Tibial nerve (tissue), 4 donors: Measurements from ENCODE around the gene CMSS1. TPM values are rescaled to one million over a fixed set of nuclear protein-coding genes. Genes with fewer than 3 reads are reported as not detected.
A peak's percentile ranks its signal among the peaks of the same experiment; 100 is the strongest.
"Not testable (repeated sequence)": the region's sequence is repeated elsewhere in the genome, so short reads cannot be mapped to it uniquely, and the experiment has no call there.

Experiments
- DNase-seq, 2 donors: peaks; one replicate each; pipeline ENCODE4 v3.0.0-alpha.2; 2019; ENCODE audit warnings: low spot score in 2 of 2
- H3K27ac ChIP-seq, 4 donors: fragments of 200-600 bp; sonication (generic) in 3 of 4; one replicate each; pipeline ENCODE4 v1.5.1; 2017 to 2019; ENCODE audit warnings: mild to moderate bottlenecking in 1 of 4
- H3K27me3 ChIP-seq, 2 donors: fragments of 200-600 bp; sonication (generic) in 1 of 2; one replicate each; pipeline versions ENCODE4 v1.5.1 to v1.6.0; 2017 to 2019
- H3K36me3 ChIP-seq, 3 donors: fragments of 200-600 bp; sonication (generic); one replicate each; pipeline ENCODE4 v1.5.1; 2018 to 2019
- H3K4me1 ChIP-seq, 4 donors: fragments of 200-600 bp; sonication (generic) in 3 of 4; one replicate each; pipeline ENCODE4 v1.5.1; 2017 to 2019
- H3K4me3 ChIP-seq, 4 donors: fragments of 200-600 bp; sonication (generic) in 3 of 4; one replicate each; pipeline ENCODE4 v1.5.1; 2017 to 2019; ENCODE audit warnings: mild to moderate bottlenecking in 1 of 4, moderate library complexity in 1 of 4
- H3K9me3 ChIP-seq, 4 donors: fragments of 200-600 bp; sonication (generic) in 3 of 4; one replicate each; pipeline ENCODE4 v1.5.1; 2017 to 2019
- CTCF ChIP-seq, 5 experiments: fragments of 200-600 bp in 3 of 5; fragments of 450-650 bp in 2 of 5; sonication (generic) in 3 of 5; IDR thresholded peaks; one replicate each; pipeline ENCODE4 v1.5.1; 2016 to 2019; ENCODE audit warnings: antibody characterized with exemption in 5 of 5, mild to moderate bottlenecking in 3 of 5, moderate library complexity in 2 of 5
- EP300 ChIP-seq, 2 donors: sonication (generic); formaldehyde crosslinking; IDR thresholded peaks; one replicate each; pipeline ENCODE4 v1.6.1; 2017; ENCODE audit warnings: antibody characterized with exemption in 2 of 2, mild to moderate bottlenecking in 1 of 2
- POLR2A ChIP-seq, 2 donors: fragments of 450-650 bp; IDR thresholded peaks; one replicate each; pipeline ENCODE4 v1.6.1; 2017; ENCODE audit warnings: antibody characterized with exemption in 2 of 2, mild to moderate bottlenecking in 2 of 2, moderate library complexity in 2 of 2
- WGBS, 2 donors: methylation state at CpG; one replicate each; pipeline ENCODE4 v1.1.5; 2018; 5-methylcytosine and 5-hydroxymethylcytosine counted together
- total RNA-seq, 4 donors: library from RNA; depleted of rRNA; stranded (reverse); fragments of >200 nt; gene quantifications; one replicate each; pipeline ENCODE4 v1.1.0, GENCODE V29; 2016

CMSS1 gene
- total RNA-seq, 4 donors from 2014 or later: 5.5 to 29.1 (median 15.7) TPM

- Histone ChIP-seq H3K4me3 (no peak overlapping the region), H3K36me3 (no peaks in the 10 kb centered on the region), H3K4me1 (peaks cover 0 to 41% (median 35%) of the 10 kb centered on the region in 4 donors), H3K9me3 (no peaks in the 10 kb centered on the region), H3K27ac (peak overlapping the region; percentile 16 to 77 (median 63)), H3K27me3 (no peaks in the 10 kb centered on the region)
- DNase-seq: no peak
- 60 to 75% methylated on average over 2 of the region's 2 CpGs for whole genome bisulfite sequencing, 2 donors
- TF ChIP-seq CTCF (IDR thresholded peaks at IDR 0.05): no peak
Observed at GRCh38 chr3:100046986-100047385, 229.3 kb downstream of the CMSS1 start.

- H3K4me3 ChIP-seq: no peak overlapping the region
- H3K9me3 ChIP-seq: no peaks in the 10 kb centered on the region
- DNase-seq: no peak
- TF ChIP-seq POLR2A (IDR thresholded peaks at IDR 0.05): no peak
- TF ChIP-seq EP300 (IDR thresholded peaks at IDR 0.05): peak in 1 of 2 donors; percentile 10
- 41 to 42% methylated on average over 6 of the region's 6 CpGs for WGBS, 2 donors
- peak overlapping the region; percentile 16 to 77 (median 61) for H3K27ac ChIP-seq
- H3K4me1 ChIP-seq: peaks cover 0 to 35% (median 29%) of the 10 kb centered on the region in 4 donors
- H3K36me3 ChIP-seq: no peaks in the 10 kb centered on the region
- H3K27me3 ChIP-seq: no peaks in the 10 kb centered on the region
Observed at GRCh38 chr3:100047455-100048141, 229.9 kb downstream of the CMSS1 start.

GRCh38 chr3:100048248-100048647 lies 230.6 kb downstream of the CMSS1 start:
- TF ChIP-seq POLR2A (IDR thresholded peaks at IDR 0.05) (no peak), EP300 (IDR thresholded peaks at IDR 0.05) (no peak), CTCF (IDR thresholded peaks at IDR 0.05) (no peak)
- WGBS, 2 donors: 82 to 87% methylated on average over 3 of the region's 3 CpGs
- Histone ChIP-seq H3K27ac (peak overlapping the region in 3 of 4 donors; percentile 53 to 77 (median 69)), H3K9me3 (no peaks in the 10 kb centered on the region), H3K4me3 (no peak overlapping the region), H3K36me3 (no peaks in the 10 kb centered on the region), H3K4me1 (peaks cover 0 to 29% (median 25%) of the 10 kb centered on the region in 4 donors), H3K27me3 (no peaks in the 10 kb centered on the region)
- no peak for DNase-seq

- H3K4me3 ChIP-seq, H3K27me3 ChIP-seq, H3K9me3 ChIP-seq, H3K27ac ChIP-seq, H3K36me3 ChIP-seq, DNase-seq: not testable (repeated sequence)
- 95 to 96% methylated on average over 3 of the region's 3 CpGs for WGBS, 2 donors
- peaks cover 0 to 20% (median 15%) of the 10 kb centered on the region in 4 donors for H3K4me1 ChIP-seq
Observed at GRCh38 chr3:100051513-100051912, 233.9 kb downstream of the CMSS1 start.

GRCh38 chr3:100053951-100054620 lies 236.4 kb downstream of the CMSS1 start:
- TF ChIP-seq EP300 (IDR thresholded peaks at IDR 0.05): no peak
- no peak for TF ChIP-seq CTCF (IDR thresholded peaks at IDR 0.05)
- no peak for TF ChIP-seq POLR2A (IDR thresholded peaks at IDR 0.05)
- no peak for DNase-seq
- Histone ChIP-seq H3K9me3 (no peaks in the 10 kb centered on the region), H3K27ac (no peak overlapping the region), H3K36me3 (no peaks in the 10 kb centered on the region), H3K27me3 (no peaks in the 10 kb centered on the region), H3K4me1 (no peaks in the 10 kb centered on the region), H3K4me3 (no peak overlapping the region)
- WGBS, 2 donors: 81 to 83% methylated on average over 6 of the region's 6 CpGs
